Activated CD8-positive, alpha-beta memory T cell treated with anti-CD3 and anti-CD28 coated beads, Interleukin-2, amount 50 U/mL, for 48 hours (primary cell): Measurements from ENCODE around the gene KRT86.

ENCODE experiments used
- DNase-seq: peaks from one replicate; pipeline ENCODE4 v3.0.0-alpha.2; 2020

The KRT86 gene

GRCh38 chr12:52318241-52318990 is 44.0 kb downstream of the KRT86 start:
- no peak for DNase-seq

GRCh38 chr12:52319097-52319496 is 44.7 kb downstream of the KRT86 start:
- no peak for DNase-seq

- DNase-seq = no peak
Observed at GRCh38 chr12:52320784-52321400, 46.4 kb downstream of the KRT86 start, which contains the start of gene KRT83. TSS of gene KRT83 (minus strand) at chr12:52321398. CDS start at chr12:52321335, 63 bp downstream.

GRCh38 chr12:52321418-52321817 is 47.0 kb downstream of the KRT86 start:
- no peak for DNase-seq

GRCh38 chr12:52322069-52322468 is 47.6 kb downstream of the KRT86 start:
- DNase-seq = no peak

DNA sequence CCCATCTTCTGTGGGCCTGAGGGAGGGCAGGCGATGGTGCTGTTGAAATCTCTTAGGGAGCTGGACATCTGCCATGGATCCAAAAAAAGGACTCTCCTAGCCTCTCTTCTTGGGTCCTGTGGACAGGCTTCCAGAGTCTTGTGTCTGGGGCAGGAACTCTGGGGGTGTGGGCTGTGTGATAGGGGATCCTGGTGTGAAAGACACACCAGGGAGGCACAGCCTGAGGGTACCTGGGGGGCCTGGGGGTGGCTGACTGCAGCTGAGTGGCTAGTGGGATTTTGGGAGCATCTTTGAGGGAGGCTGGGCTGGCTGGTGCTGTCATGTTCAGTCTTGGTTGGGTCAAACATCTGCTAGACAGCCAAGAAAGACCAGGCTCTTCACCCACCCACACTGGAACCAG is 48.6 kb downstream of the KRT86 start:
- DNase-seq = no peak

DNA sequence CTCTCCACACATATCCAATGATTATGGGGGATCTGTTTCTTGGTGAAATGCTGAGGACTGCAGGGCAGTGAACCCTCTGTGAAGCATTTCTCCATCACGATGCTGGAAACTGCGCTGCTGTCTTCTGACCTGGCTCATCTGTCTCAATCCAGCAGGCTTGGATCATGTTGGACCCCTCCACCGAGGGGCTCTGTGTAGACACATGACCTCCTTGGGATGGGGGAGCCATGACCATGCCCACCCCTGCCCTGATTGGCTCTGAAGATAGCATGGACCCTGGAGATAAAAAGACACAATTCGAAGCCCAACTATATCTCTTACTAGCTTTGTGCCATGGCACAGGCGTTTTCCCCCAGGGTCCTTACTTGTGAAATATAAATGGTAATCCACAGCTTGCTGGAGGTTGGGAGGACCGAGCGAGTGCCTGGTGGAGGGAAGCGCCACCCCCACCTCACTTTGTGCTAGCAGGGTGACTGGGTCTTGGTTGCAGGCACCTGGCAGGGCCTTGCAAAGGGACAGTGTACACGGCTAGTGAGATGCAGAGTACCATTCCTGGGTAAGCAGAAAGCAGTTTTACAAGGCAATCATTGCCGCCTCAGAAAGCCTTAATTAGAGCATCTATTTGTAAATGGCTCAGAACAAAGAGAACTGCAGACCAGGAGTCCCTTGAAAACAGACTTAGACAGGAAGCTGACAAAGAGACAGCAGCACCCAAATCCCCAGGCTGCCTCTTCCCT is 49.1 kb downstream of the KRT86 start:
- DNase-seq = no peak

DNA sequence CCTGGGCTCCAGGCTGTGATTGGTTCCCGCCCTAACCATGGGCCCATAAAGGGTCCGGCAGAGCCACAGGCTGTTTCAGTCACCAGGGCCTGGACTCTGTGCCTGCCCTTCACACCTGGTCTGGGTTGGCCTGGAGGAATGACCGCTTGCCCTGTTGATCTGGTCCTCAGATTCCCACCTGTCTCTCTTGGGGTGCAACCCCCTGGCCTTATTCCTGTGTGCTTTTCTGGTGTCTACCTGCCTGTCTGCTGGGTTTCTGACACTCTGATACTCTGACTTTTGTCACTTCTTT is 49.7 kb downstream of the KRT86 start:
- no peak for DNase-seq

DNA sequence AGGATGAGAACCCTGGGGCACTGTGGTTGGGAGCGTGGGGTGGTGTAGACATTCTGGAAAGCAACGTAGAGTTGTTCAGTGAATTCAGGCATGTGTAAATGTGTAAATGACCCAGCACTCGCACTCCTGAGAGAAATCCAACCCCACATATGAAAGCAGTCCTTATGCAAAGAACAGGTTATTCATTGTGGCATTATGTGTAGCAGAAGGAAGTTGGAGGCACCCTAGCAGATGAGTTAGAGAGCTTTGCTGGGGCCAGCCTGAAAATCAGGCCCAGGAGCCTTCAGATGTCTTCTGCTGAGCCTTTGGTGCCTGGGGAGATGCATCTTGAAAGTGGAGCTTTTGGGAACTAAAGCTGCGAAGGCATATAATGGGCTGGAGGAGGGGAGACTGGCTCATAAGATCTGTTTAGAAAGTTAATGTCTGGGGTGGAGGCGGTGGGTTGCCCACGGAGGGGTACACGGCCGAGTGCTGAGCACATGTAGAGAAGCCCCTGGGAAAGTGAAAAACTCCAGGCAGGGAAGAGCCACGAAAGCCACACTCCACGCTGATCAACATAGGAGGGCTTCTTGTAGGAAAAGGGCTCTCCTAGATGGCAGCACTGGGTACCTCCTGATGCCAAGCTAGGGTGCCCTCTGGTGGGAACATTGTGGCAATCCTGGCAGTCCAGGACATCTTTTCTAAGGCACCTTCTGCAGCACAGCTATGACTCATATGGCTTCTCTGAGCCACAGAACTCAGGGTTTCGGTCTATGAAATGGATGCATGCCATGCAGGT is 52.8 kb downstream of the KRT86 start:
- peak; percentile 77 for DNase-seq

DNA sequence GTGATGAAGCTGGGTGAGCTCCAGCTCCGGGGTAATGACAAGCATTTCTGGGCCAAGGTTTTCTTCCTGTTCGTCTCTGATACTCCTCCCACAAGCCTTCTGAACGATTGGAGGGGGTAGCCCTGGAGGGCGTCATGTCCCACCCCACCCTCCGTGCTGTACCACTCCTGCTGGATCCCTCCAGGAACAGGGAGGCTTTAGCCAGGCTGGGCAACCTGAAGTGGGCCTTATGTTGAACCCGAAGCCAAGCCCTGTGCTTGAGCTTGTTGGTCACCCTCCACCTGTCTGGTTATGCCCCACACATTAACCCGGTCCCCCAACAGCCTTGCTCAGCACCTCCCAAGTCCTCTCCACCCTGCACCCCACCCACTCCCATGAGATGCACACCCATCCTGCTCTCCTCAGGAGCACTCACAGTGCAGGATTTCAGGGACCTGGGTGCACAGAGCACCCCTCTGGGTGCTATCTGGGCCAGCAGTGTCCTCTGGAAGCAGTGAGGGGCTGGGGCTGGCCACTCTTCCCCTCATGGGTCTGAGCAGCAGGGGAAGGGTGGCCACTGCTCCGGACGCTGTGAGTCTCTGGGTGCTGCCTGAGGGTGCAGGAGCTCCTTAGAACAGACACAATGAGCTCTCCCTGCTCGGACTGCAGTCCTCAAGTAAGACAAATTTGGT is 53.5 kb downstream of the KRT86 start:
- no peak for DNase-seq

- DNase-seq = no peak
Observed at GRCh38 chr12:52331039-52331438, 56.6 kb downstream of the KRT86 start.

DNA sequence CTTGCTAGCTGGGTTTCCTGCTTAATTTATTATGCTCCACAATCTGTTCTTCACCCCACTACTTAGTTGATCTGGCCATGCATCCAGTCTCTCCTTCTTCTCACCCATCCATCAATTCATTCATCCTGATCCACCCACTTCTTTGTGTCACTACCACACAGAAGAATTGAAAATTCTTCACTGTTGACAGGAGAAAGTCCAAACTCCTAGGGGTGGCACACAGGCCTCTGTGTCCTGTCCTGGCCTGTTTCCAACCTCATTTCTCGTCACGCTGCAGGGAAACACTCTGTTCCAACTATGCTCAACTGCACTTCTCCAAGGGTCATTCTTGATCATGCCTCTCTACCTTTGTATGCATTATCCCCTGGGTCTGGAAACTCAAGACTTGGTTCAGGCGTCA is 57.4 kb downstream of the KRT86 start:
- no peak for DNase-seq

GRCh38 chr12:52332381-52332780 is 57.9 kb downstream of the KRT86 start:
- DNase-seq = no peak

DNA sequence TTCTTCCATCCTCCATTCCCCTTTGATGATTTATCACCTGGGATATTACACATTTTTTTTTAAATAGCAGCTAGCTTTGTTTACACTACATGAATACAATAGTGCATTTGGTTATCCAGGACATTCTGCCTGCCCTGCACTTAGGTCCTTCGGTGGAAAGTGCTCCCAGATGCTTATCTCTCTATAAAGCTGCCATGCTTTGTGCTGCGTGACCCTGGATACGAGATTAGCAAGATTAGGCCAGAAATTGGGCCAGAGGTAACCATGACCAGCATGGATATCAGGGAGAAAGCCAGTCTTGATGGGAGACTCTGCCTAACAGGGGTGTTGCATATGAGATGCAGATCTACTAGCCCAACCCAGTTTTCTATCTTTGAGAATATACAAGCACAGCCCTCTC is 58.9 kb downstream of the KRT86 start:
- DNase-seq = no peak

DNA sequence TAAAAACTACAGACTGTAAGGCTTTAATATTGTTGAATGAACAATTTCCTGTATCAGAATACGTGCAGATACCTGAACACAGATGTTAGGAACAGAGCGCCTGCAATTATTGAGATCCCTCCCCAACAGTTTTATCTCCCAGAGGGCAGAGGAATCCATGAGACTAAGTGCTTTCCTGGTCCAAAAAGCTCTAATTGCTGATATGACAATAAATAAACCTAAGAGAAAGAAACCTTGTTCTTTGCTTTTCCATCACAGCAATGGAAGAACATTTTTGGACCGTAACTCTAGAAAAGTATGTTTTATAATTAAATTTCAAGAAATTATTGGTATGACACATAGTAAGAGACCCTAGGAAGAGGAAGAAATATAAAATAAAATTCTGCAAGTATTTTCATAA is 59.7 kb downstream of the KRT86 start:
- DNase-seq = no peak

DNA sequence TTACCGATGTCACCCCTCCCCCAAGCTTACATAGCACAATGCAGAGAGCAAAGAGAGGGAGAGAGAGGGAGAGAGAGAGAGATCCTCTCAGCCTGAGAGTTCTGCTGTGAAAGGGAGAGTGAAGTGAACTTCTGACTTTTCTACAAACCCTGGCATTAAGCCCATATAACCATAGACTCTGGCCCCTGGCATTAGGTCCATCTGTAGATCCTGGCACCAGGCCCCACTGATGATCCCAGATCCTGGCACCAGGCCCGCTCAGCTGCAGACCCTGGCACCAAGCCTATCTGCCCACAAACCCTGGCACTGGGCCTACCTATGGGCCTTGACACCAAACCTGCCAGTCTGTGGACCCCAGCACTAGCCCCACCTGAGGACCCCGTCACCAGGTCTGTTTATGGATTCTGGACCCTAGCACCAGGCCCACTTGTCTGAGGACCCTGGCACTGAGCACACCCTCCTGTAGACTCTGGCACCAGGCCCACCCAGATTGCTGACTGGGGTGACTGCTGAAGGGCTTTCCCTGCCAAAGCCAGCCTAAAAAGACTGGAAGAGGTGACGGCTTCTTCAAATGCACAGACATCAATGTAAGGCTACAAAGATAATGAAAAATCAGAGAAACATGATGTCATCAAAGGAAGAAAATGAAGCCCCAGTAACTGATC is 61.3 kb downstream of the KRT86 start:
- no peak for DNase-seq

DNA sequence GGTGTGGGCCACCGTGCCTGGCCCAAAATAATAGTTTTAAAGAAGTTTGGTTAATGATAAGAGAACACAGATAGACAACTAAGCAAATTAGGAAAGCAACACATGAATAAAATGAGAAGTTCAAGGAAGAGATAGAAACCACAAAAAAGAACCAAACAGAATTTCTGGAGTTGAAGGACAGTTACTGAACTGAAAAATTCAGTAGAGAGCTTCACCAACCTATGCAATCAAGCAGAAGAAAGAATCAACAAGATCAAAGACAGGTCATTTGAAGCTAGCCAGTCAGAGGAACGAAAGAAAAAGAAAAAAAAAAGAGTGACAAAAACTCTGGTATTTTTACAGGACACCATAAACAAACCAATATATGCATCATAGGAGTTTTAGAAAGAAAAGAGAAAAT is 62.2 kb downstream of the KRT86 start:
- no peak for DNase-seq

GRCh38 chr12:52337054-52337453 is 62.6 kb downstream of the KRT86 start:
- DNase-seq = no peak

DNA sequence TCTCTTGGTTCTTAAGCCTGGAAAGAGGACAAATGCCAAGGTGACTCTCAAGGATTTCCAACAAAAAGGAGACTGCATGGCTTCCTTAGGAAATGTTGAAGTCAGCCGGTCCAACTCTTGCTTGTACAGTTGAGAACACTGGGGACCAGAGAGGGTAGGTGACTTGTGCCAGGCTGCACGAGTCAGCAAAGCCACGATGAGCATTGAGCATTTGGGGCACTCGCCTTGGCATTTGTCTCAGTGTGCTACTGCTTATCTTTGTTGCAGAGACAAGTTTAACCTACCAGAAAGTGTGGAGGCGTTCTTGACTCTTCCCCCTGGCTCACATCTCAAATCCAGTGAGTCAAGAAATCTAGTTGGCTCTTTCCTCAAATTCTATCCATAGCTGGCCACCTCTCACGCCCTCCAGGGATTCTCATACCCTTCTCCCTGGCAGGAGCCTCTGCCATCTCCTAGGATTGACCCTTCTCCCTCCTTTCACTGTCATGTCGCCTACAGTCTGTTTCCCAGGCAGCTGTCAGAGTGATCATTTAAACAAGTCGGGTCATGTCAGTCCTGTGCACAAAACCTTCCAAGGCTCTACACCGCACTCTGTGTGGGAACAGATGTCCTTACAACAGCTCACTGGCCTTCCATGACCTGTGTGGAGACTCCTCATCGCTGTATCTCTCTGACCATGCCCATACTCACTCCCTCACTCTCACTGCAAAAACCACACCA is 64.0 kb downstream of the KRT86 start:
- no peak for DNase-seq

DNA sequence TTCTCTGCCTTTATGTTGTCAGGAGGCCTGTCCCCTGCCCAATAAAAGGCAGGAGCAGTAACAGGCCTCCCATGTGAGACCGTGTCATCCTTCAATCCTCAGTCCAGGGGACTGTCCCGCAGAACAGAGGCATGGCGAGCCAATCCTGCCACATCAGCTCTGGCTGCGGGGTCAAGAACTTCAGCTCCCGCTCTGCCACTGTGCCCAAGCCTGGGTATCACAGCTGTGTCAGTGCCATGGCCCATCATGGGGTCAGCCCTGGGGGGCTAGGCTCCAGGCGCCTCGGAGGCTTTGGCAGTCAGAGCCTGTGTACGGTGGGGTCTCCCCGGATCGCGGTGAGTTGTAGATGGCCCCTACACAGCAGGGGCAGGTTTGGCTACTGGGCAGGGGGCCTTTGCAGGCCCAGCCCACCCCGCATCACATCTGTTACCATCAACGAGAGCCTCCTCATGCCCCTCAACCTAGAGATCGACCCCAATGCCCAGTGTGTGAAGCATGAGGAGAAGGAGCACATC is 66.7 kb downstream of the KRT86 start:
- no peak for DNase-seq

DNA sequence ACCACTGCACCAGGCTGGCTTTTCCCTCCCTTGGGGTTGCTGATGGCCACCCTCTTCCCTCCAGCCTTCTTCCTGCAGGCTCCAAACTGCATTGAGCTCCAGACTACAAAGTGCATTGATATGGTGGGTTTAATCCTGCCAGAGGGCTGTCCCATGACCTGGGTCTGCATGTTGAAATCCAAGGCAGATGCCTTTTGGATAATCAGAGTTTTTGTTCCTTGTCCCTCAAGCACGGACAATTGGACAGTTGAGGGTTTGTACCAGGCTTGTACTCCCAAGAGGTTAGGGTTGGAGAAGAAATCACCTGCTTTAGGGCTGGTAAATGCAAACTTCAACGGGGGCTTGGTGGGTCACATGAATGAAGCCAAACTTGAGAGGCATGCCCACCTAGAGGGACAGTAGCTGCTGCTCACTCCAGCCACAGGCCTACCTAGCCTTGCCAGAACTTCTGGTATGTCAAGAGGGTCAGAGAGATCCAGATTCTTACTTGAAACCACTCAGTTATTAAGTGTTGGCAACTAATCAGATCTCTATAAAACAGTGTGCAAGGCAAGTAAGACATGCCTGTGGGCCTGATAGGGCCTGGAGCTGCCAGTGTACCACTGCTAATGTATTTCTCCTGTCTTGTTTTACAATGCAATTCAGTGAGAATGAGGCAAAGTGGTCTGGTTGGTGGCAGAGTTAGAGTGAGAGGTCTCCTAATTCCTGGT is 68.5 kb downstream of the KRT86 start:
- DNase-seq = no peak
